Measurements from ENCODE around the gene MYOG. TPM values are rescaled to one million over a fixed set of nuclear protein-coding genes. Genes with fewer than 3 reads are reported as not detected.
A peak's percentile ranks its signal among the peaks of the same experiment; 100 is the strongest.

MYOG gene
- total RNA-seq, 1 experiment from 2014 or later = not detected

DNA sequence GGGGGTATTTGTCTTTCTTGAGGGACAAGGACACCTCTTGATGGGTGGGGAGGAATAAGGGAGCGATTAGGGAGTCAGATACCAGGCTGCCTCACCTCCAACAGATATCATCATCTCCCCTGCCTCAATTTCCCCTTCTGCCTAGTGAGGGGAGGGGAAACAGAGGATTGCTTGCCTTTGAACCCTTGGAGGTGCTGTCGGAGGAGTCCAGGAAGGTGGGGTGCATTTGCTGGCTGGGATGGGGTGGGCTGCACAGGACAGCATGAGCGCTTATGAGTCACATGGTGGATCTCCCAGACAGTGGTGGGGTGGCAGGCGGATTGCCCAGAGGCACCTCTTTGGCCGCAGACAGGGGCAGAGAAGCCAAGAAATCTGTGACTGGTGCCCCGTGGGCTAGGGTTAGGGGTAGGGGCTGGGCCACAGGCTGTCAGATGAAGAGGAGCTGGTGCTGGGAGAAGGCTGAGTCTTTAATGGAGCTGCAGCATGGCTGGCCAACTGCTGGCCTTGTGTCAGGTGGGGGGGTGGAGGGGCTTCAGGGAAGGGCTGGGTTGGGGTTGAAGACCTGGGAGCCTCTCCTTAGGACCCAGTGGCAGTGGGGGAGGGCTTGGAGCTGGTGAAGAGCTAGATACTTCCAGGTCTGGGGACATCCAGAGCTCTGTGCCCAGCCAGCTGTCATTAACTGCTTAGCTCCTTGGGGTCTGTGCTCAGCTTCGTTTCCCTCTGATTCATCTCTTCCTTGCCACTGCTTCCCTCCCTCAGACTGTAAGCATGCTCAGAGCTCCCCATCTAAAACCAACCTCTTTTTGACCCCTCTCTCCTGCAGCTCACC, 34.7 kb upstream of the MYOG start:
- DNase-seq (ENCODE audit: extremely low read depth, low read depth) = no peak

GRCh38 chr1:203117611-203118575, 32.1 kb upstream of the MYOG start:
- peak; percentile 64 for DNase-seq (ENCODE audit: extremely low read depth, low read depth)

DNA sequence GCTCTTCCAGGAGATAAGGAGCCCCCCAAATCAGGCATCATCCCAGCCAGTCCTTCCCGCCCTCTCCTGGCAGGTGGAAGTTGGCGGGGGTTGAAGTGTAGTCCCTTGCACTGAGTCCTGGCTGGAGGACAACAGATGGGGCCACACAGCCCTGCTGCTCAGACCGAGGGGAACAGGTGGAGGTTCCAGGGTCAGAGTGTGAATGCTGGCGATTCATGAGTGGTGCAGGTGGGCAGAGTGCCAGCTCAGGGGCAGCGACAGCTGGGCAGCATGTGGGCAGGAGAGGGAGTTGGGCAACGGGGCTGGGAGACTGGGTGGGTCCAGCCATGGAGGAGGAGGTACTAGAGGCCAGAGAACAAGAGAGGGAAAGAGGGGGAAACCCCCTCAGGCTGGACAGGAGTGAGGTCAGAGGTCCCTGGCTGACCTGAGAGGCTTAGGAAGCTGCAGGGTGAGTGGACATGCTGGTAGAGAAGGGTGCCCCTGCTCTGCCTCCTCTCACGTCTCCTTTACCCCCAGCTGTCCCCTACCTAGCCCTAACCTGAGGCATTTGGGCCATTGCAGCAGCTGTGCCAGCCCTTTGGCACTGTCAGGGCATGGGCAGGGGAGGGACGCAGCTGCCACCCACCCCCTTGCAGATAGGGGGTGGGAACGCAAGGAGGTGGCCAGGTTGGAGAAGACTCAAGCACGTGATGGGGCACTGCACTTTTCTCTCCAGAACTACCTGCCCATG, 30.4 kb upstream of the MYOG start:
- no peak for DNase-seq (ENCODE audit: extremely low read depth, low read depth)

GRCh38 chr1:203114202-203114601, 28.4 kb upstream of the MYOG start:
- DNase-seq (ENCODE audit: extremely low read depth, low read depth) = no peak

DNA sequence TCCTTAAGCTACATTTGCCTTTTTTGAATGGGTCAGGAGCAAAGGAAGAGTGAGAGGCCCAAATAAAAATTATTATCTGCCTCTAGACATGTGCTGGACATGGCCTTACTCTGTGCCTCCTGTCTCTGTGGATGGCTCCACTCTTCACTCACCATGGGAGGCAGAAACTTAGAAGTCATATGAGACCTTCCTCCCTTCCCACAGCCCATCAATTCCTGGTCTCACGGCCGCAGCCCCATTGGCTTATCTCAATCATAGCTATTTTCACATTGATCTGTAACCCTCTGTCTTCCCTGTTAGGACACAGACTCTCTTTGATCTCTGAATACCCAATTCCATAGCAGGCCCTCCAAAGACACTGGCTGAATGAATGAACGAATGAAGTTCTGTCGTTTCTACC, 27.5 kb upstream of the MYOG start:
- DNase-seq (ENCODE audit: extremely low read depth, low read depth) = no peak

- DNase-seq (ENCODE audit: extremely low read depth, low read depth) = no peak
Measured at GRCh38 chr1:203112475-203112874, 26.7 kb upstream of the MYOG start.

DNA sequence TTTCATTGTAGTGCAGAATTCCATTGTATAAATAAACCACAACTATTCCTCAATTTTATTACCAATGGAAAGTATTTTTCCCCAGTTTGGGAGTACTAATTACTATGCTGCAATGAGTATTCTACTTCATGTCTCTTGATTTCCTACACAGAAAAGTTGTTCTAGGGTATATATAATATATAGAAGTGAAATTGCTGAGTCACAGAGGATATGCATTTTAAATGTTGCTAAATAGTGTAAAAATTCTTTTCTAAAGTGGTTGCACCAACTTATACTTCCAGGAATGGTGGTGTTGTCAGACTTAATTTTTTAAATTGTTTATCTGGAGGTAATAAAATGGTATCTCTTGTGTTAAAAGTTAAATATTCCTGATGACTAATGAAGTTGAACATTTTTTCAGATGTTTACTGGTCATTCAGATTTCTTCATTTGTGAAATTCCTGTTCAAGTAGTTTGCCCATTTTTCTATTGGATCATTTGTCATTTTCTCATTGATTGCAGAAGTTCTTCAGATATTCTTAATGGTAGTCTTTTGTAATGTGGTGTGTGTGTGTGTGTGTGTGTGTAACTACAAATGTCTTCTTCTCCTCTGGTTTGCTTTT, 19.1 kb upstream of the MYOG start:
- DNase-seq (ENCODE audit: extremely low read depth, low read depth) = no peak

GRCh38 chr1:203103829-203104495, 18.1 kb upstream of the MYOG start:
- DNase-seq (ENCODE audit: extremely low read depth, low read depth) = no peak

DNA sequence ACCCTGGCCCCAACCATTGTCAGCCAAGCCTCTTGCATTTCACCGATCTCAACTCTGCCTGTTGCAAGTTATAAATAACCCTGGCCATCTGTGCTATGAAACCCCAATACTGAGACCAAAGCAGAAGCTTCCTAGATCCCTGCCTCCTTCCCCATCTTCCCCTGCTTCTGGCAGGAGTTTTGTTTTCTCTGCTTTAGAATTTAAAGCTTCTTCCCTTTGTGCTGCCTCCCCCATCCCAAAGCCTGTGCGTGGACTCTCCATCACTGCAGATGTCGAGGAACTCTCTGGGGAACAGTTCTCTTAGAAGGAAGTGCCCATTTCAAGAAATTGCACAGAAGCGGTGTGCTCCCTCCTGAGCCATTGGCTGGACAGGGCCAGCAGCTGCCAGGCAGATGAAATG, 17.4 kb upstream of the MYOG start:
- DNase-seq (ENCODE audit: extremely low read depth, low read depth) = no peak

- no peak for DNase-seq (ENCODE audit: extremely low read depth, low read depth)
Measured at GRCh38 chr1:203101813-203102634, 16.2 kb upstream of the MYOG start.

GRCh38 chr1:203100516-203100869, 14.7 kb upstream of the MYOG start:
- no peak for DNase-seq (ENCODE audit: extremely low read depth, low read depth)

DNA sequence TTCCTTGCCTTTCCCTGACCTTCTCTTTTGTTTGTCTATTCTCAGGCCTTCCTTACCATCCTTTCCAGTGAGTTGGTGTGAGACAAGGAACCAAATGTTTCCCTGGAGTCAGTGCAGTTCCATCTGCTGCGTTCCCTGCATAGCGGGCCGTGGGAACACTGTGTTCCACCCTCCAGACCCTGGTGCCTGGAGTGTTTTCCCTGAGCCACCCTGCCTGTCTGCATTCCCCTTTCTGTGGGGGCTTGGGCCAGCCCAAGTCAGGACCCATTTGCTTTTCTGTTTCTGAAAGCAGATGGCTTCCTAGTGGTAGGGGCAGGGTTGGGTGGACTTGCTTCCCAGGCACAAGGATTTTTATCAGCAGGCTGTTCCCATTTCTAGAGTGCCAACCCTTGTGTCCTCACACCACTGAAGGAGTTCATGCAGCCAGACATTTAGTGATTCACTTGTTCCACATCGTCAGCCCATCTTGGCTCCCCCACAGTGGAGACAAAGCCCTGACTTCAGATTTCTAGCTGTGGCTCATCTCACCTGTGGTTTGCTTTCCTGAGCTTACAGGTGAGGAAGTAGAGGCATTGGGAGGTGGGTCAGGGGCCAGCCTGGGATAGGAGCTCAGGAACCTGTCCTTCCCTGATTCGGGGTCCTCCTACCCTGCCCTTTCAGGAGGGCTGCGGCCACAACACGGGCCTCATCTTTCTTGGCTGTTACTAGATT, 14.1 kb upstream of the MYOG start:
- no peak for DNase-seq (ENCODE audit: extremely low read depth, low read depth)

DNA sequence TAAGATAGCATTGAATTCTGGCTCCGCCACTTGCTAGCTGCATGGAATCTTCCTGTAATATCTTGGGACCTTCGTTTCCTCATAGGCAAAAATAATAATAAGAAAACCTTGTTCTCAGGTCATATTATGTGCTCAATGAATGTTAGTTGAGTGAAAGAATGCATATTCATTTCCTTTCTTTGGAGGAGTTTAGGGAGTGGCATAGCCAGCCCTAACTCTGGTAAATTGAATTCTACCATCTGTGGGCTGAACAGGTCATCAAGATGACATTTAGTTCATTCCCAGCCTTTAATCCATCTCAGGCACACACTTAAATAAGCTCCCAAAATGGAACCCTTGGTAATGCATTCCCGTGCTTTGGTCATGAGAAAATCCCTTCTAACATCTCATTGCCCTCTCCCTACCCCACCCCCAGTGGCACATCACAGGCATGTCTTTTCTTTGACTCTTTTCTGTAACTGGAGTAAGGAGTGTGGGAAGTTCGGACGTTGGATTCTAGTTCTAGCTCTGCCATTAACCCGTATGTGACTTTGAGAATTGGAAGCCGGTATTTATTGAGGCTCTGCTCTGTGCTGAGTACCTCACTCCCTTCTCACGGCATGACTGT, 13.2 kb upstream of the MYOG start:
- DNase-seq (ENCODE audit: extremely low read depth, low read depth) = no peak

GRCh38 chr1:203098445-203098844, 12.6 kb upstream of the MYOG start:
- DNase-seq (ENCODE audit: extremely low read depth, low read depth) = no peak

DNA sequence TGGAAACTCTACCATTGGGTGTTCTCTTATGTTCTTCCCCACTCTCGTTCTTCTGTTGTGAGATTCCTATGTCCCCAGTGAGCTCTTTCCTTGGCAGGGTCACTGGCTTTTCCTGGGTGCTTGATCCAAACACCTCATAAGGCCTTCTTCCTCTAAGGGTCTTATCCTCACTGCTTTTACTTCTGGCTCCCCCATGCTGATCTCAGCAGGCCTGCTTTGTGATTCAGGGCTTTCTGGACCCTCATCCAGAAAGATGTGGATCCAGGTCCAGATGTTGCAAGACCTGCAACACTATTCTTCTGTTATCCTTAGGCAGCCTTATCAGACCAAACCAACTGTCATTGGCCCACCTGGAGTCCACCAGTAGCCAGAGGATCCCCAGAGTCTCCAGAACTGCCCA, 11.2 kb upstream of the MYOG start:
- no peak for DNase-seq (ENCODE audit: extremely low read depth, low read depth)

DNA sequence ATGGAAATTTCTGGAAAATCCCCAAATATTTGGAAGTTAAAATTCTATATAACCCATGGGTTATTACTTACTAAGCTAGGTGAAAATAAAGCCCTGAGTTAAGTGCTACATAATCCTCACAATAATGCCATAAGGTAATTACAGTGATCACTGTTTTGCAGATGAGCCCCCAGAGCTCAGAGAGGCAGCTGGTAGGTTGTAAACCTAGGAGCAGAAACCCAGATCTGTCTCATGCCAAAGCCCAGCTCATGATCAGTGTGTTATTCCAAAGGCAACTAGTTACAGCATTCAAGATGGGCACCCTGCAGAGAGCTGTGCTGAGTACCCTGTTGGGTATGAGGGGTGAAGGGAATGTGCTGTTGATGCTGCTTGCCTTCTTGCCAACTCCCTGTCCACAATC, 10.8 kb upstream of the MYOG start:
- no peak for DNase-seq (ENCODE audit: extremely low read depth, low read depth)

- no peak for DNase-seq (ENCODE audit: extremely low read depth, low read depth)
Measured at GRCh38 chr1:203095061-203095690, 9.4 kb upstream of the MYOG start.
